CD14-positive monocyte (primary cell): ENCODE results near the gene FBXL2. TPM values are rescaled to one million over a fixed set of nuclear protein-coding genes. Genes with fewer than 3 reads are reported as not detected.

Source experiments
- DNase-seq, 3 donors: peaks; one replicate each; pipeline ENCODE4 v3.0.0-alpha.2; 2011 to 2022
- H2AFZ ChIP-seq: 2 replicates; pipeline ENCODE4 v1.6.0; 2012; ENCODE audit warnings: mild to moderate bottlenecking, low read depth, low read length, inconsistent platforms; ENCODE audit not compliant: insufficient read depth, poor library complexity, severe bottlenecking
- H3K27ac ChIP-seq, 2 donors: 1 replicate in 1 of 2; 2 replicates in 1 of 2; pipeline ENCODE4 v1.5.1; 2012 to 2013; ENCODE audit warnings: low read length in 2 of 2, control low read depth in 1 of 2, inconsistent platforms in 1 of 2, low read depth in 1 of 2, mild to moderate bottlenecking in 1 of 2
- H3K27me3 ChIP-seq, 2 donors: one replicate each; pipeline versions ENCODE4 v1.6.0 to v1.6.1; 2011 to 2013; ENCODE audit warnings: low read length in 2 of 2; ENCODE audit not compliant: control insufficient read depth in 2 of 2, insufficient read depth in 2 of 2
- H3K36me3 ChIP-seq, 2 donors: replicated peaks in 1 of 2; 1 replicate in 1 of 2; 2 replicates in 1 of 2; pipeline versions ENCODE4 v1.5.1 to v1.6.1; 2012 to 2013; ENCODE audit warnings: low read length in 2 of 2, control low read depth in 1 of 2, inconsistent platforms in 1 of 2, mild to moderate bottlenecking in 1 of 2; ENCODE audit not compliant: insufficient read depth in 2 of 2, control insufficient read depth in 1 of 2
- H3K4me1 ChIP-seq, 2 donors: 1 replicate in 1 of 2; 2 replicates in 1 of 2; pipeline versions ENCODE4 v1.5.1 to v1.6.1; 2012 to 2013; ENCODE audit warnings: low read length in 2 of 2, control low read depth in 1 of 2, inconsistent platforms in 1 of 2, mild to moderate bottlenecking in 1 of 2, moderate library complexity in 1 of 2; ENCODE audit not compliant: insufficient read depth in 2 of 2, control insufficient read depth in 1 of 2
- H3K4me2 ChIP-seq: replicated peaks from 2 replicates; pipeline ENCODE3; 2012; ENCODE audit warnings: low read length, moderate library complexity, mild to moderate bottlenecking; ENCODE audit not compliant: poor library complexity, severe bottlenecking; ENCODE audit errors: extremely low read depth
- H3K4me3 ChIP-seq, 3 experiments: fragments of 200-600 bp in 1 of 3; sonication (generic) in 1 of 3; replicated peaks in 1 of 3; 1 replicate in 2 of 3; 2 replicates in 1 of 3; pipeline ENCODE4 v1.5.1; 2011 to 2013; ENCODE audit warnings: low read length in 3 of 3, mild to moderate bottlenecking in 3 of 3, control low read depth in 2 of 3, low read depth in 2 of 3, inconsistent platforms in 1 of 3, moderate library complexity in 1 of 3
- H3K79me2 ChIP-seq: 2 replicates; pipeline ENCODE4 v1.6.0; 2012; ENCODE audit warnings: mild to moderate bottlenecking, control low read depth, inconsistent platforms, low read length, moderate library complexity; ENCODE audit not compliant: insufficient read depth
- H3K9ac ChIP-seq: 2 replicates; pipeline ENCODE4 v1.6.0; 2017; ENCODE audit warnings: low read length, mild to moderate bottlenecking; ENCODE audit not compliant: insufficient read depth, poor library complexity, severe bottlenecking
- H3K9me3 ChIP-seq, 2 donors: replicated peaks in 1 of 2; 1 replicate in 1 of 2; 2 replicates in 1 of 2; pipeline versions ENCODE4 v1.5.1 to v1.6.1; 2012 to 2013; ENCODE audit warnings: low read length in 2 of 2, control low read depth in 1 of 2; ENCODE audit not compliant: control insufficient read depth in 1 of 2, insufficient read depth in 1 of 2
- H4K20me1 ChIP-seq: 2 replicates; pipeline ENCODE4 v1.6.0; 2012; ENCODE audit warnings: mild to moderate bottlenecking, low read length, control low read depth, moderate library complexity; ENCODE audit not compliant: insufficient read depth
- H3K27ac Mint-ChIP-seq, 7 donors: one replicate each; pipeline ENCODE4 v1.8.0; 2020; ENCODE audit warnings: mild to moderate bottlenecking in 7 of 7, mixed read lengths in 7 of 7, moderate library complexity in 6 of 7, inconsistent platforms in 2 of 7
- H3K27me3 Mint-ChIP-seq, 3 donors: one replicate each; pipeline ENCODE4 v1.8.0; 2021 to 2022; ENCODE audit warnings: low read depth in 3 of 3, mild to moderate bottlenecking in 3 of 3, mixed read lengths in 3 of 3, moderate library complexity in 3 of 3, inconsistent platforms in 1 of 3
- H3K36me3 Mint-ChIP-seq, 2 donors: one replicate each; pipeline ENCODE4 v1.8.0; 2020; ENCODE audit warnings: mixed read lengths in 2 of 2, inconsistent platforms in 1 of 2, mild to moderate bottlenecking in 1 of 2
- H3K4me1 Mint-ChIP-seq: one replicate; pipeline ENCODE4 v1.8.0; 2020; ENCODE audit warnings: mild to moderate bottlenecking, mixed read lengths
- H3K4me3 Mint-ChIP-seq, 2 donors: one replicate each; pipeline ENCODE4 v1.8.0; 2020; ENCODE audit warnings: mild to moderate bottlenecking in 2 of 2, mixed read lengths in 2 of 2, moderate library complexity in 1 of 2
- H3K9me3 Mint-ChIP-seq, 7 donors: one replicate each; pipeline ENCODE4 v1.8.0; 2020 to 2022; ENCODE audit warnings: mixed read lengths in 7 of 7, mild to moderate bottlenecking in 6 of 7, moderate library complexity in 6 of 7, inconsistent platforms in 2 of 7
- WGBS: methylation state at CpG from one replicate; pipeline ENCODE4 v1.1.5; 2013; ENCODE audit warnings: missing lambda C conversion rate; ENCODE audit not compliant: insufficient coverage; 5-methylcytosine and 5-hydroxymethylcytosine counted together
- intact Hi-C, 2 donors: fragments of 100-400 bp; cut with micrococcal nuclease; formaldehyde crosslinking; loops; one replicate each; pipeline versions ENCODE4 v1.15.0 to v1.15.1; 2023
- polyA plus RNA-seq, 3 donors: library from polyadenylated mRNA; depleted of rRNA in 1 of 3; unstranded in 2 of 3; stranded (reverse) in 1 of 3; fragments of 300-500 nt in 2 of 3; fragments of >200 nt in 1 of 3; fragmentation: Illumina TruSeq in 2 of 3; gene quantifications; 1 replicate in 2 of 3; 2 replicates in 1 of 3; pipeline ENCODE4 v1.2.3, GENCODE V29; 2012 to 2021
- TF ChIP-seq, protein P1 (sequence below): fragments of 200-600 bp; IDR thresholded peaks from one replicate; pipeline ENCODE4 v1.8.0; 2022; ENCODE audit warnings: antibody characterized with exemption, mild to moderate bottlenecking

Gene FBXL2
- polyA plus RNA-seq, 3 donors, result not detected

DNA sequence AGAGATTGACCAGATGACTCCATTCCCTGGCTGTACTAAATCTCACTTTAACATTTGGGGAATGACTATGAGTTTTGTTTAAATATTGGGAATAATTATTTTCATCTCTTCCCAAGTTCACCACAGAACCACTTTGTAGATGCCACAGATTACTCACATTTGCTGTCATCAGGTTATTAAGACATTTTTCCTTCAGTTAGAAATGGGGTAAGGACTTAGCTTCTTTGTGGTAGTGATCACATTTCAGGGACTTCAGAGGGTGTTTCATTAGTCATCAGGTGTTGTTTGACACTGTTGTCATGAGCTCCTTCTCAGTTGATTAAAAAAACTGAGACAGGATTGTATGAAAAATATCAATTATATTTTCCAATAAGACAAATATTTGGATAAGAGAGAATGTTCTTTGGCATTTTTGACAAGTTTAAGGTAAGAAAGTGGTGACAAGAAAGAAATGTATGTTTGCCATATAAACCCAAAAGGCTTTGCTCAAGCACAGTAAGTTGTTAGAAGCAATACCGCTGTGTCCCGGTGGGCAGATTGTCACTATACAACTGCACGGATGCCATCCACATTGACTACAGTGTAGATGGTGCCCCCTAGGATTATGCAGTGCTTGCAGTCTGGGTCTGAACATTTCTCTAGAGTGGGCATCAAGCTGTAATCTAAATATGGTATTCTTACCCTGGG lies 22.3 kb downstream of the FBXL2 start:
- Histone ChIP-seq H4K20me1 (no peaks in the 10 kb centered on the region), H3K79me2 (no peaks in the 10 kb centered on the region), H3K27ac (no peak overlapping the region), H3K9ac (no peak overlapping the region), H3K9me3 (no peaks in the 10 kb centered on the region), H3K36me3 (no peaks in the 10 kb centered on the region), H3K4me1 (no peaks in the 10 kb centered on the region), H3K27me3 (no peaks in the 10 kb centered on the region), H3K4me3 (no peak overlapping the region), H3K4me2 (no peak overlapping the region), H2AFZ (no peak overlapping the region)
- H3K27ac Mint-ChIP-seq, result no peak overlapping the region
- TF ChIP-seq, protein P1, sequence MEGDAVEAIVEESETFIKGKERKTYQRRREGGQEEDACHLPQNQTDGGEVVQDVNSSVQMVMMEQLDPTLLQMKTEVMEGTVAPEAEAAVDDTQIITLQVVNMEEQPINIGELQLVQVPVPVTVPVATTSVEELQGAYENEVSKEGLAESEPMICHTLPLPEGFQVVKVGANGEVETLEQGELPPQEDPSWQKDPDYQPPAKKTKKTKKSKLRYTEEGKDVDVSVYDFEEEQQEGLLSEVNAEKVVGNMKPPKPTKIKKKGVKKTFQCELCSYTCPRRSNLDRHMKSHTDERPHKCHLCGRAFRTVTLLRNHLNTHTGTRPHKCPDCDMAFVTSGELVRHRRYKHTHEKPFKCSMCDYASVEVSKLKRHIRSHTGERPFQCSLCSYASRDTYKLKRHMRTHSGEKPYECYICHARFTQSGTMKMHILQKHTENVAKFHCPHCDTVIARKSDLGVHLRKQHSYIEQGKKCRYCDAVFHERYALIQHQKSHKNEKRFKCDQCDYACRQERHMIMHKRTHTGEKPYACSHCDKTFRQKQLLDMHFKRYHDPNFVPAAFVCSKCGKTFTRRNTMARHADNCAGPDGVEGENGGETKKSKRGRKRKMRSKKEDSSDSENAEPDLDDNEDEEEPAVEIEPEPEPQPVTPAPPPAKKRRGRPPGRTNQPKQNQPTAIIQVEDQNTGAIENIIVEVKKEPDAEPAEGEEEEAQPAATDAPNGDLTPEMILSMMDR, result no peak
- WGBS, result 100% methylated on average over 3 of the region's 3 CpGs
- no peaks in the 10 kb centered on the region for H3K36me3 Mint-ChIP-seq
- no peaks in the 10 kb centered on the region for H3K4me1 Mint-ChIP-seq
- H3K9me3 Mint-ChIP-seq, result peaks cover 0 to 1% (median 0%) of the 10 kb centered on the region in 7 donors
- no peak for DNase-seq
- H3K4me3 Mint-ChIP-seq, result no peak overlapping the region
- intact Hi-C loops, result no loop called here
- H3K27me3 Mint-ChIP-seq, result peaks cover 0 to 3% (median 2%) of the 10 kb centered on the region in 3 donors

DNA sequence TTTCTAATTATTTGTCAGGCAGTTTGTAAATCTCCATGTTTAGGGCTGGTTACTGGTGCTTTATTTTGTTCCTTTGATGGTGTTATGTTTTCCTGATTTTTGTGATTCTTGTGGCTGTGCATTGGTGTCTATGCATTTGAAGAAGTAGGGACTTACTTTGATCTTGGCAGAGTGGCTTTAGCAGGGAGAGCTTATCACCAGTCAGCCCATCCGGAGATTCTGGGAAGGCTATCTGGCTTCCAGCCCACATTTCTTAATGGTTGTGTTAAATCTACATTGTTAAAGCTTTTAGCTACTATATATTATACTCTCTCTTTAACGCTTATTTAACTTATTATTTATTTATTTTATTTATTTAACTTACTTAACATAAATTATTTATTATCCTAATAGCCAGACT lies 35.1 kb downstream of the FBXL2 start:
- WGBS, result no CpG with 5 or more reads among the region's 2 CpGs
- H3K36me3 ChIP-seq, result no peaks in the 10 kb centered on the region
- DNase-seq, result no peak
- H3K9ac ChIP-seq, result no peak overlapping the region
- TF ChIP-seq, protein P1, result no peak
- Mint-ChIP-seq H3K9me3 (peaks cover 5 to 20% (median 11%) of the 10 kb centered on the region in 7 donors), H3K36me3 (no peaks in the 10 kb centered on the region), H3K27ac (no peak overlapping the region), H3K27me3 (peaks cover 0 to 2% (median 1%) of the 10 kb centered on the region in 3 donors), H3K4me1 (no peaks in the 10 kb centered on the region), H3K4me3 (no peak overlapping the region)
- H3K9me3 ChIP-seq, result peaks cover 4 to 12% of the 10 kb centered on the region in 2 donors
- intact Hi-C loops, result no loop called here
- no peaks in the 10 kb centered on the region for H4K20me1 ChIP-seq
- no peaks in the 10 kb centered on the region for H3K79me2 ChIP-seq
- H3K4me1 ChIP-seq, result no peaks in the 10 kb centered on the region
- no peak overlapping the region for H2AFZ ChIP-seq
- no peak overlapping the region for H3K27ac ChIP-seq
- no peak overlapping the region for H3K4me2 ChIP-seq
- no peak overlapping the region for H3K4me3 ChIP-seq
- H3K27me3 ChIP-seq, result no peaks in the 10 kb centered on the region
